DND-41 (cell line): Measurements from ENCODE around the gene PNPLA2.

Experiments used
- EZH2 ChIP-seq: IDR thresholded peaks from 3 replicates; pipeline ENCODE4 v1.6.1; 2012; ENCODE audit warnings: borderline replicate concordance, low read depth, mild to moderate bottlenecking, moderate library complexity, low read length, inconsistent platforms; ENCODE audit not compliant: severe bottlenecking
- TF ChIP-seq, protein P1 (sequence below): IDR thresholded peaks from 2 replicates; pipeline ENCODE4 v1.5.1; 2012; ENCODE audit warnings: borderline replicate concordance, low read length, moderate library complexity, mild to moderate bottlenecking; ENCODE audit not compliant: poor library complexity, severe bottlenecking; ENCODE audit errors: extremely low read depth

DNA sequence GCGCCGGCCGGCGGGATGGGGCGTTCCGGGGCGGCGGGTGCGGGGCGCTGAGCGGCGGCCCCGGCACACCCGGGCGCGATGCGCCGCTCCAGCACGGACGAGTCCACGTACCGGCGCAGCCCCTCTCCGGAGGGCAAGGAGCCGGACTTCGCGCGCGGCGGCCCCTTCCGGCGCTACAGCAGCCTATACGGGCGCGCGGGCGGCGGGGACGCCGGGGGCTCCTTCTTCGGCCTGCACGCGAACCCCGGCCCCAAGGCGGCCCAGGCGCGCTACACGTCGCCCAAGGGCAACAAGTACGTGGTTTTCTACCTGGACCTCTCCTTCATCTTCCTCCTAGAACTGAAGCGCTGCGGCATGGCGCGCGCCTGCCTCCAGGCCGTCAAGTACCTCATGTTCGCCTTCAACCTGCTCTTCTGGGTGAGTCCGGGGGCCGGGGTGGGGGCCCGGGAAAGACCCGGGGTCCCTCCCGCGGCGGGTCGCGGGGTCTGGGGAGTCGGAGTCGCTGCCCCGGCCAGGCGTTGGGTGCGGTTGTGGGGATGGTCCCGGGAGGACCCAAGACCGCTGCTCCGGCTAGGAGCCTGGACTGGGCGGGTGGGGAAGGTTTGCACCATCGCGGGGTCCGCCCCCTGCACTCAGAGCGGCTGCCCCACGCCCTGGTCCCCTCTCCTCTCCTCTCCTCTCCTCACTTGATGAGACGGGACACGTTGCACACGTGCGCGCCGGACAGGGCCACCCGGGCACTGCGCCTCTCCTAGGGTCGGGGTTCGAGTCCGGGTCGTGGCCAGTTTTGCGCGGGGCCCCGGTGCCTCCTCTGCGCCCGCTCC, 31.4 kb downstream of the PNPLA2 start:
- TF ChIP-seq, protein P1, sequence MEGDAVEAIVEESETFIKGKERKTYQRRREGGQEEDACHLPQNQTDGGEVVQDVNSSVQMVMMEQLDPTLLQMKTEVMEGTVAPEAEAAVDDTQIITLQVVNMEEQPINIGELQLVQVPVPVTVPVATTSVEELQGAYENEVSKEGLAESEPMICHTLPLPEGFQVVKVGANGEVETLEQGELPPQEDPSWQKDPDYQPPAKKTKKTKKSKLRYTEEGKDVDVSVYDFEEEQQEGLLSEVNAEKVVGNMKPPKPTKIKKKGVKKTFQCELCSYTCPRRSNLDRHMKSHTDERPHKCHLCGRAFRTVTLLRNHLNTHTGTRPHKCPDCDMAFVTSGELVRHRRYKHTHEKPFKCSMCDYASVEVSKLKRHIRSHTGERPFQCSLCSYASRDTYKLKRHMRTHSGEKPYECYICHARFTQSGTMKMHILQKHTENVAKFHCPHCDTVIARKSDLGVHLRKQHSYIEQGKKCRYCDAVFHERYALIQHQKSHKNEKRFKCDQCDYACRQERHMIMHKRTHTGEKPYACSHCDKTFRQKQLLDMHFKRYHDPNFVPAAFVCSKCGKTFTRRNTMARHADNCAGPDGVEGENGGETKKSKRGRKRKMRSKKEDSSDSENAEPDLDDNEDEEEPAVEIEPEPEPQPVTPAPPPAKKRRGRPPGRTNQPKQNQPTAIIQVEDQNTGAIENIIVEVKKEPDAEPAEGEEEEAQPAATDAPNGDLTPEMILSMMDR: no peak
- no peak for TF ChIP-seq EZH2
